GM12891 (cell line): Measurements from ENCODE around the gene MFSD11.

Experiments
- POLR2A ChIP-seq: IDR thresholded peaks from 2 replicates; pipeline ENCODE4 v1.6.1; 2011; ENCODE audit warnings: low read depth, low read length, control low read depth
- TAF1 ChIP-seq: IDR thresholded peaks from 2 replicates; pipeline ENCODE4 v1.6.1; 2011; ENCODE audit warnings: low read depth, low read length, control low read depth

- no peak for TF ChIP-seq POLR2A
- TF ChIP-seq TAF1: no peak
Observed at GRCh38 chr17:76755285-76755684, 17.4 kb downstream of the MFSD11 start.
